Measurements from ENCODE around the gene PRAMEF13. TPM values are rescaled to one million over a fixed set of nuclear protein-coding genes. Genes with fewer than 3 reads are reported as not detected.
"Not testable (repeated sequence)": the region's sequence is repeated elsewhere in the genome, so short reads cannot be mapped to it uniquely, and the experiment has no call there.

Gene PRAMEF13
- total RNA-seq, 2 donors from 2014 or later = not detected

DNA sequence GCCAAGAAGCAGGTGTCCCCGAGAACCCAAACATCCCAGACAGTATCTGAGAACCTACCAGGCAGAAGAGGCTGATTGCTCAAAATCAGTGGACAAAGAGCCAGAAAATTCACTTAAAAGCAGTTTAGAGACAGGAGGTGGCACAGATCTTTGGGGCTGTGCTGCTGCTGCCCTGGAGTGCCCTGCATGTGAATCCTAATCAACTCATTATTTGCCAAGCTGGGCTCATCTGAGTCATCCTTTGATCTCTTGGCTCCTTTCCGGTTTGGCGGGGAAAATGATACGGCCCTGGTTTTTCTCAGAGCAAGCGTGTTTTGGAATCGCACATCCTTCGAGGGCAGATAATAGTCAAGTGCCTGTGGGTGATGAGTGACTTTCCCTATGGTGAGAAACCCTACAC lies 15.4 kb upstream of the PRAMEF13 start:
- DNase-seq; ATAC-seq; intact Hi-C loops (cut with DNase I): not testable (repeated sequence)

DNA sequence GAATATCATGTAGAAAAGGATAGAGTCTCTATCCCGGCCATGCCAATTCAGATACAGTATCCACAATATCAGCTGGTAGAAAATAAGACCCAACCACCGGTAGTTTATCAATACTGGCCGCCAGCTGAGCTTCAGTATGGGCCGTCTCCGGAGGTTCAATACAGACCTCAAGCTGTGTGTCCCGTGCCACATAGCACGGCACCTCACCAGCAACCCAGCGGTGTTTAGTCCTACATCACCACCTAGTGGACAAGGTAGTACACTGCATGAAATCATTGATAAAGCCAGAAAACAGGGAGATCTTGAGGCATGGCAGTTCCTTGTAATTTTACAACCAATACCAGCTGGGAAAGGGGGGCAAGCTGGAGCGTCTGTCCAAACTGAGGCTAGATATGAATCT lies 7.5 kb upstream of the PRAMEF13 start:
- ATAC-seq; DNase-seq; intact Hi-C loops (cut with DNase I): not testable (repeated sequence)

DNA sequence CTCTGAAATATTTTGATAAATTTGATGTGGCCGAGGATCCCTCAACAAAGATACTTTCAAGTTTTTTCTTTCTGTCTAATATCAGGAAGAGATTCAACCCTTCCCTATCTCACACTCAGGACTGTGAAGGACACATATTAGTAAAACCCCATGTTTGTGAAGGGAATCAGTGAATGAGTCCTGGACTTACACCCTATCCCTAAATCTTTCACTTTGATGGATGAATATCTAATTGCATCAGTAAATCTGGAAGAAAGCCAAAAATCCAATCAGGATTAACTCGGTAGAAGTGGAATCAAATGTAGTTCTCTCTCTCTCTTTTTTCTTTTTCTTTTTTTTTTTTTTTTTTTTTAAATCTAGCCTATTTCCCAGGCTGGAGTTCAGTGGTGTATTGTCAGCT lies 29.7 kb downstream of the PRAMEF13 start, which contains the start of gene PRAMEF9:
Gene PRAMEF9 (plus strand): TSS at position 301 of the 400 bp plus-strand sequence. CDS start 3,433 bp downstream, outside the sequence.
- ATAC-seq; DNase-seq; intact Hi-C loops (cut with DNase I): not testable (repeated sequence)

DNA sequence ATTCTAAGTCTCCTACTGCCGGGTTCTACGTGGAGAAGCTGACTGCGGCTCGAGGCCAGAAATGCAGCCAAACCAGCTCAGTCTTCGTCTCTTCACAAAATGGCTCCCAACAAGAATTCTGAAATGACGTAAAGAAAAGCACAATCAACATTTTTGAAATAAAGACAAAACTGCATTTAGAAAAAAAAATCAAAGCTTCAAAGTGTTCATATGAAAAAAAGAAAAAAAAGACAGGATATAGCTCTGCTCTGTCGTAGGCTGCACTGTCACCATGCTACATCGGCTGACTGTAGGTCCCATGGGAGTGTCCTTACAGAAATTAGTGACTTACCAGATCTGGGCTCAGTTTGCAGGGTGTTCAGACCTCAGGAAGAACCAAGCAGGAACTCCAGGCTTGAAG lies 35.7 kb downstream of the PRAMEF13 start, which contains the start of gene HNRNPCL4:
Gene HNRNPCL4 (minus strand): TSS at position 101 of the 400 bp plus-strand sequence. CDS start 164 bp downstream, outside the sequence.
- DNase-seq; intact Hi-C loops (cut with DNase I); ATAC-seq: not testable (repeated sequence)

DNA sequence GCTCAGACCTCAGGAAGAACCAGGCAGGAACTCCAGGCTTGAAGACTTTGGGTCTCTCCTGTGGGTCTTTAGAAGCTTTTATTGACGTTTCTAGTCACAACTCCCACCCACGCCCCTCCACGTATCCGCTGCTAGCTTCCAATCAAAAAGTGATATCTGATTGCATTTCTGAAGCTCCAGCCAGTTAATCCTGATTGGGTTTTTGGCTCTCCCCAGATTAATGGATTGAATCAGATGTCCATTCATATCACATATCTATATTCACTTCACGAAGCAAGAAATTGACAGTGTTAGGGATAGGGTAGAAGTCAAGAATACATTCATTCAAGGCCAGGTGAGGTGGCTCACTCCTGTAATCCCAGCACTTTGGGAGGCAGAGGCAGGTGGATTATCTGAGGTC lies 45.3 kb downstream of the PRAMEF13 start, which contains the start of gene PRAMEF26:
Gene PRAMEF26 (minus strand): TSS at position 101 of the 400 bp plus-strand sequence. CDS start 2,914 bp downstream, outside the sequence.
- intact Hi-C loops (cut with DNase I); ATAC-seq; DNase-seq: not testable (repeated sequence)

Other genes starting within 250 kb of the PRAMEF13 start
- gene PRAMEF27, start 144.8 kb downstream of the PRAMEF13 start, total RNA-seq = not detected
- gene HNRNPCL3, start 140.6 kb downstream of the PRAMEF13 start, total RNA-seq = not detected
- gene PRAMEF25, start 130.6 kb downstream of the PRAMEF13 start, total RNA-seq = not detected
- gene HNRNPCL2, start 84.6 kb downstream of the PRAMEF13 start, total RNA-seq = not detected
- not detected for gene PRAMEF26, start 45.4 kb downstream of the PRAMEF13 start, total RNA-seq
- gene HNRNPCL4, start 35.8 kb downstream of the PRAMEF13 start, total RNA-seq = not detected
- not detected for gene PRAMEF9, start 29.6 kb downstream of the PRAMEF13 start, total RNA-seq
- not detected for gene PRAMEF18, start 24.7 kb upstream of the PRAMEF13 start, total RNA-seq
- not detected for gene PRAMEF5, start 52.8 kb upstream of the PRAMEF13 start, total RNA-seq
- gene PRAMEF8, start 83.7 kb upstream of the PRAMEF13 start, total RNA-seq = not detected
- gene PRAMEF33, start 102.1 kb upstream of the PRAMEF13 start, total RNA-seq = not detected
- gene PRAMEF15, start 114.2 kb upstream of the PRAMEF13 start, total RNA-seq = not detected
- not detected for gene PRAMEF14, start 145.7 kb upstream of the PRAMEF13 start, total RNA-seq
- gene PRAMEF19, start 170.5 kb upstream of the PRAMEF13 start, total RNA-seq = not detected
- gene PRAMEF17, start 188.2 kb upstream of the PRAMEF13 start, total RNA-seq = not detected
- not detected for gene PRAMEF20, start 209.0 kb upstream of the PRAMEF13 start, total RNA-seq

Measured in left cardiac atrium (tissue), 4 donors.